Trophoblast cell (in vitro differentiated cells and primary cell): ENCODE results near the gene PALM2AKAP2.

ENCODE experiments used
- DNase-seq, 2 donors: peaks; one replicate each; pipeline ENCODE4 v3.0.0-alpha.2; 2016
- H2AFZ ChIP-seq: 2 replicates; pipeline ENCODE4 v1.6.1; 2013; ENCODE audit warnings: low read length, moderate library complexity, mild to moderate bottlenecking; ENCODE audit not compliant: insufficient read depth, poor library complexity
- H2AK5ac ChIP-seq: 2 replicates; pipeline ENCODE4 v1.6.1; 2013; ENCODE audit warnings: mild to moderate bottlenecking, low read length
- H2BK120ac ChIP-seq: 2 replicates; pipeline ENCODE4 v1.6.1; 2013; ENCODE audit warnings: low read length, mild to moderate bottlenecking, moderate library complexity; ENCODE audit not compliant: insufficient read depth, poor library complexity
- H2BK12ac ChIP-seq: 2 replicates; pipeline ENCODE4 v1.6.1; 2013; ENCODE audit warnings: mild to moderate bottlenecking, low read length, moderate library complexity
- H2BK5ac ChIP-seq: 2 replicates; pipeline ENCODE4 v1.6.1; 2013; ENCODE audit warnings: low read length, low read depth, moderate library complexity, mild to moderate bottlenecking; ENCODE audit not compliant: poor library complexity
- H3K14ac ChIP-seq: 2 replicates; pipeline ENCODE4 v1.6.1; 2013; ENCODE audit warnings: mild to moderate bottlenecking, low read length
- H3K18ac ChIP-seq: 2 replicates; pipeline ENCODE4 v1.6.1; 2013; ENCODE audit warnings: mild to moderate bottlenecking, low read length
- H3K23ac ChIP-seq: 2 replicates; pipeline ENCODE4 v1.6.1; 2013; ENCODE audit warnings: low read length
- H3K27ac ChIP-seq: 2 replicates; pipeline ENCODE4 v1.5.1; 2013; ENCODE audit warnings: low read depth, mild to moderate bottlenecking, inconsistent platforms, low read length, moderate library complexity
- H3K27me3 ChIP-seq: 2 replicates; pipeline ENCODE4 v1.6.1; 2013; ENCODE audit warnings: inconsistent platforms, mild to moderate bottlenecking, low read length, moderate library complexity; ENCODE audit not compliant: insufficient read depth
- H3K36me3 ChIP-seq, 2 experiments: 1 replicate in 1 of 2; 2 replicates in 1 of 2; pipeline ENCODE4 v1.6.1; 2013; ENCODE audit warnings: low read length in 2 of 2, mild to moderate bottlenecking in 2 of 2, moderate library complexity in 1 of 2; ENCODE audit not compliant: insufficient read depth in 2 of 2, control insufficient read depth in 1 of 2
- H3K4ac ChIP-seq: 2 replicates; pipeline ENCODE4 v1.6.1; 2013; ENCODE audit warnings: low read depth, mild to moderate bottlenecking, low read length, moderate library complexity
- H3K4me1 ChIP-seq, 2 experiments: 1 replicate in 1 of 2; 2 replicates in 1 of 2; pipeline ENCODE4 v1.6.1; 2013; ENCODE audit warnings: low read length in 2 of 2, mild to moderate bottlenecking in 2 of 2, moderate library complexity in 1 of 2; ENCODE audit not compliant: insufficient read depth in 2 of 2, control insufficient read depth in 1 of 2
- H3K4me2 ChIP-seq: 2 replicates; pipeline ENCODE4 v1.6.1; 2013; ENCODE audit warnings: inconsistent platforms, mild to moderate bottlenecking, low read length, moderate library complexity
- H3K4me3 ChIP-seq: 2 replicates; pipeline ENCODE4 v1.5.1; 2013; ENCODE audit warnings: mild to moderate bottlenecking, low read depth, low read length, inconsistent platforms
- H3K79me1 ChIP-seq: one replicate; pipeline ENCODE4 v1.6.1; 2013; ENCODE audit warnings: low read length
- H3K79me2 ChIP-seq: 2 replicates; pipeline ENCODE4 v1.6.1; 2013; ENCODE audit warnings: low read length, mild to moderate bottlenecking; ENCODE audit not compliant: control insufficient read depth, insufficient read depth, poor library complexity
- H3K9ac ChIP-seq: 2 replicates; pipeline ENCODE4 v1.6.1; 2013; ENCODE audit warnings: mild to moderate bottlenecking, low read length
- H3K9me3 ChIP-seq: 2 replicates; pipeline ENCODE4 v1.6.1; 2013; ENCODE audit warnings: low read depth, mild to moderate bottlenecking, control low read depth, inconsistent platforms, low read length; ENCODE audit not compliant: insufficient read depth
- H4K12ac ChIP-seq: 2 replicates; pipeline ENCODE4 v1.6.1; 2013; ENCODE audit warnings: low read depth, mild to moderate bottlenecking, low read length, moderate library complexity
- H4K8ac ChIP-seq: 2 replicates; pipeline ENCODE4 v1.6.1; 2013; ENCODE audit warnings: low read depth, mild to moderate bottlenecking, low read length, moderate library complexity
- H4K91ac ChIP-seq: one replicate; pipeline ENCODE4 v1.6.1; 2013; ENCODE audit warnings: low read depth, mild to moderate bottlenecking, low read length, moderate library complexity
- WGBS: extraction: QIAGEN DNeasy Blood & Tissue Kit; methylation state at CpG from one replicate; pipeline ENCODE4 v1.1.7; 2013; ENCODE audit warnings: missing lambda C conversion rate; ENCODE audit not compliant: insufficient read length, insufficient coverage; ENCODE audit errors: extremely low coverage; 5-methylcytosine and 5-hydroxymethylcytosine counted together

The PALM2AKAP2 gene

GRCh38 chr9:109743696-109744095 is 36.3 kb upstream of the PALM2AKAP2 start:
- H2BK5ac ChIP-seq, result no peak overlapping the region
- H3K18ac ChIP-seq, result no peak overlapping the region
- H3K4me2 ChIP-seq, result no peak overlapping the region
- no peak overlapping the region for H4K8ac ChIP-seq
- no peaks in the 10 kb centered on the region for H3K79me2 ChIP-seq
- H4K12ac ChIP-seq, result no peak overlapping the region
- no peak overlapping the region for H2AFZ ChIP-seq
- no peak overlapping the region for H3K4me3 ChIP-seq
- H3K9me3 ChIP-seq, result no peaks in the 10 kb centered on the region
- H3K14ac ChIP-seq, result no peak overlapping the region
- H3K4ac ChIP-seq, result no peak overlapping the region
- H2BK12ac ChIP-seq, result no peak overlapping the region
- WGBS, result no CpG with 5 or more reads among the region's 2 CpGs
- H2BK120ac ChIP-seq, result no peak overlapping the region
- peaks cover 6 to 15% of the 10 kb centered on the region in 2 experiments for H3K4me1 ChIP-seq
- H3K27ac ChIP-seq, result no peak overlapping the region
- DNase-seq, result no peak
- H3K9ac ChIP-seq, result no peak overlapping the region
- no peak overlapping the region for H3K23ac ChIP-seq
- H3K79me1 ChIP-seq, result peaks cover 8% of the 10 kb centered on the region
- no peak overlapping the region for H4K91ac ChIP-seq
- no peak overlapping the region for H2AK5ac ChIP-seq
- H3K36me3 ChIP-seq, result no peaks in the 10 kb centered on the region
- no peaks in the 10 kb centered on the region for H3K27me3 ChIP-seq

GRCh38 chr9:109745335-109746283 is 34.4 kb upstream of the PALM2AKAP2 start:
- H3K27me3 ChIP-seq, result no peaks in the 10 kb centered on the region
- H3K18ac ChIP-seq, result no peak overlapping the region
- no peak overlapping the region for H3K14ac ChIP-seq
- H2AK5ac ChIP-seq, result no peak overlapping the region
- H2BK5ac ChIP-seq, result peak overlapping the region; percentile 18
- no peak overlapping the region for H3K4ac ChIP-seq
- no peak overlapping the region for H3K23ac ChIP-seq
- no peak overlapping the region for H3K4me2 ChIP-seq
- no peaks in the 10 kb centered on the region for H3K9me3 ChIP-seq
- no peak overlapping the region for H2AFZ ChIP-seq
- H3K4me1 ChIP-seq, result peaks cover 6 to 15% of the 10 kb centered on the region in 2 experiments
- no peak overlapping the region for H4K12ac ChIP-seq
- H3K79me2 ChIP-seq, result no peaks in the 10 kb centered on the region
- H2BK12ac ChIP-seq, result no peak overlapping the region
- no peak overlapping the region for H3K9ac ChIP-seq
- no peak for DNase-seq
- no peak overlapping the region for H4K8ac ChIP-seq
- H3K36me3 ChIP-seq, result no peaks in the 10 kb centered on the region
- peak overlapping the region; percentile 66 for H3K27ac ChIP-seq
- peak overlapping the region; percentile 24 for H2BK120ac ChIP-seq
- H4K91ac ChIP-seq, result peak overlapping the region; percentile 70
- H3K79me1 ChIP-seq, result peaks cover 8% of the 10 kb centered on the region
- no peak overlapping the region for H3K4me3 ChIP-seq
- WGBS, result no CpG with 5 or more reads among the region's 11 CpGs

GRCh38 chr9:109751253-109751652 is 28.7 kb upstream of the PALM2AKAP2 start:
- Histone ChIP-seq H3K4me3 (no peak overlapping the region), H2AK5ac (no peak overlapping the region), H3K23ac (no peak overlapping the region), H2BK120ac (no peak overlapping the region), H4K12ac (no peak overlapping the region), H3K79me1 (peaks cover 4% of the 10 kb centered on the region), H3K4me2 (no peak overlapping the region), H4K91ac (no peak overlapping the region), H4K8ac (no peak overlapping the region), H2AFZ (no peak overlapping the region), H3K9ac (no peak overlapping the region), H3K79me2 (no peaks in the 10 kb centered on the region), H3K27me3 (no peaks in the 10 kb centered on the region), H3K4me1 (peaks cover 9 to 16% of the 10 kb centered on the region in 2 experiments), H3K36me3 (no peaks in the 10 kb centered on the region), H2BK5ac (no peak overlapping the region), H3K14ac (no peak overlapping the region), H3K18ac (no peak overlapping the region), H2BK12ac (no peak overlapping the region), H3K9me3 (no peaks in the 10 kb centered on the region), H3K27ac (peak overlapping the region; percentile 20), H3K4ac (no peak overlapping the region)
- no peak for DNase-seq
- WGBS, result no CpG with 5 or more reads among the region's 7 CpGs

- Histone ChIP-seq H2BK5ac (no peak overlapping the region), H4K8ac (no peak overlapping the region), H3K18ac (no peak overlapping the region), H3K4ac (no peak overlapping the region), H3K14ac (no peak overlapping the region), H2BK12ac (peak overlapping the region; percentile 48), H4K12ac (no peak overlapping the region), H3K9me3 (no peaks in the 10 kb centered on the region), H3K27me3 (no peaks in the 10 kb centered on the region), H2BK120ac (peak overlapping the region; percentile 17), H3K4me2 (no peak overlapping the region), H3K79me1 (peaks cover 4% of the 10 kb centered on the region), H2AFZ (no peak overlapping the region), H3K27ac (no peak overlapping the region), H3K23ac (no peak overlapping the region), H3K36me3 (no peaks in the 10 kb centered on the region), H3K9ac (no peak overlapping the region), H2AK5ac (no peak overlapping the region), H3K4me3 (no peak overlapping the region), H3K4me1 (peaks cover 9 to 16% of the 10 kb centered on the region in 2 experiments), H4K91ac (no peak overlapping the region), H3K79me2 (no peaks in the 10 kb centered on the region)
- DNase-seq, result peak; percentile 16 to 28
- WGBS, result no CpG with 5 or more reads among the region's 5 CpGs
Observed at GRCh38 chr9:109753308-109753707, 26.7 kb upstream of the PALM2AKAP2 start.
